GM12864 (cell line): ENCODE results near the gene DPYSL4.

Source experiments
- DNase-seq: peaks from one replicate; pipeline ENCODE4 v3.0.0-alpha.2; 2011; ENCODE audit warnings: low read depth
- H3K4me3 ChIP-seq: 2 replicates; pipeline ENCODE4 v1.5.1; 2011; ENCODE audit warnings: mild to moderate bottlenecking, low read depth, low read length, control low read depth
- CTCF ChIP-seq: IDR thresholded peaks from 2 replicates; pipeline ENCODE4 v1.5.1; 2011; ENCODE audit warnings: low read depth, mild to moderate bottlenecking, moderate library complexity, low read length, control low read depth, inconsistent platforms; ENCODE audit errors: missing control alignments

DPYSL4 gene

DNA sequence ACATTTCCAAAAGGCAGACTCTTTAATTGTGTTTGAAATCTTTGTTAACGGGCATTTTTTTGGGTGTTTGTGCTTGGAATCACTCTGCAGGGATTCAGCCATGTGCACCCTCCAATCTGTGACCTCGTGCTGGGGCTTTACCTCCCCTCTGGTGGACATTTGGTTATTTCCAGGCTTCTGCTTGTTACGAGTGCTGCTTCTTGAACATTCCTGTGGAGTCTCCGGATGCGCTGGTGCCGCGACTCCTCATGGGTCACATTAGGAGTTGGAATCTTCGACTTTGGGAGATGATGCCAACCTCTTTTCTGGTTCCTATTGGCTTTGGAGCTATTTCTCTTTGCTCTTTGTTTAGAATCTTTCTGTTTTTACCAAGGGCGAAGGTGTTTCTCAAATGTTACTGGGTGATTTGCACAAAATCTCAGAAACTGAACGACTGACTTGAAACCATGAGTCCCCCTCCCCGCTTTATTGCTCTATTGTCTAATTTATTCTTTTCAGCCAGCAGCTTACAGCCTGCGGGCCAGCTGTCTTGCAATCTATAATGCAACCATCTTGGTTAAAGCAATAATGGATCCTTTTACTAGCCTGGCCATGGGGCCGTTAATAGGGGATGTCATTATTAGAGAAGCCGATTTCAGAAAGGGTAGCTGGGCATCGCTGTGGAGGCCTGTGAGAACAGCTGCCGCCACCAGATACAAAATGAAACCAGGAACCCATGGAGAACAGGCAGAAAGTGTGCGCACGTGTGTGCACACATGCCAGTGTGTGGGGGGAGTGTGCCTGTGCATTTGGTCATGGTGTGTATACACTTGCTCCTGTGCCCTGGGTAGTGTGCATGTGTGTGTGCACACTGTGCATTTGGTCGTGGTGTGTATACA, 9.9 kb upstream of the DPYSL4 start:
- no peak overlapping the region for H3K4me3 ChIP-seq
- no peak for TF ChIP-seq CTCF
- no peak for DNase-seq

GRCh38 chr10:132178046-132178445, 8.7 kb upstream of the DPYSL4 start:
- no peak for DNase-seq
- H3K4me3 ChIP-seq = no peak overlapping the region
- TF ChIP-seq CTCF = no peak

- TF ChIP-seq CTCF = no peak
- H3K4me3 ChIP-seq = no peak overlapping the region
- no peak for DNase-seq
These were observed 7.8 kb upstream of the DPYSL4 start for GRCh38 chr10:132178672-132179545.

DNA sequence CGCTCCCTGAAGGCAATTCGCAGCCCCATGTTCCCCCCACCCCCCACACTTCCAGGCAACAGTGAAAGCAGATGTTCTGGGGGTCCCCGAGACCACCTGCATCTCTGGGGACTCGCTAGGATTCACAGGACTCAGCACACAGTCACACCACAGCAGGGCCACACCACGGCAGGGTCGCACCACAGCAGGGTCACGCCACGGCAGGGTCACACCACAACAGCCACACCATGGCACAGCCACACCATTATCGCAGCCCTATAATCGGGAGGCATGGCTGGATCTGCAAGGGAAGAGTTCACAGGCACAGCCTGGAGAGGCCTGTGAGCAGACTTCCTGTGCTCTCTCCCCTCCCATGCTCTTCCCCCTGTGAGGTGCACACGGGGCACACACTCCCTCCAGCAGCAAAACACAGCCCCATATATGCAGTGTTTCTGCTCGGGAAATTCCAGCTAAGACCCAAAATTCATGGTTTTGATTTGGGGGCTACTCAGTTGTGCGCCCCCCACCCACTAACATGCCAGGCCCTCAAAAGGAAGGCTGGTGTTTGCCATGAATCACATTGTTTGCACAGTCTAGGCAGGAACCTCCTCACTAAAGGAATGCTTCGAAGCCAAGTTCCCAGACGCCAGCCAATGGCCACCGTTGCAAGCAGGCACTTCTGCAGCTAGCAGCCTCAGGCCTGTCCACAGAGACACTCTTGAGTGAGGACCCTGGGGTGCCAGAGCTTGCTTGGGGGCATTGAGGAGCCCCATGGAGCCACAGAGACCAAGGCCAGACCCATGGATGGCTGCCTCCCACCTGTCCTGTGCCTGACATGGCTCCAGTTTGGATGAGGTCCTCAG, 7.0 kb upstream of the DPYSL4 start:
- no peak overlapping the region for H3K4me3 ChIP-seq
- TF ChIP-seq CTCF = no peak
- DNase-seq = no peak

- no peak for TF ChIP-seq CTCF
- DNase-seq = no peak
- H3K4me3 ChIP-seq = no peak overlapping the region
These were observed 6.0 kb upstream of the DPYSL4 start for GRCh38 chr10:132180736-132181135.

- no peak for TF ChIP-seq CTCF
- H3K4me3 ChIP-seq = no peak overlapping the region
- no peak for DNase-seq
These were observed 4.9 kb upstream of the DPYSL4 start for GRCh38 chr10:132181691-132182425.
